ENCODE data around the gene PPIP5K1. TPM values are rescaled to one million over a fixed set of nuclear protein-coding genes. Genes with fewer than 3 reads are reported as not detected.

PPIP5K1 gene
- total and polyA plus RNA-seq, 9 of the 15 experiments (the other 6 are each of a cell fraction or from before 2014, with no cell fraction given), result 2.5 to 74.6 (median 35.1) TPM

- TF ChIP-seq, protein P1, sequence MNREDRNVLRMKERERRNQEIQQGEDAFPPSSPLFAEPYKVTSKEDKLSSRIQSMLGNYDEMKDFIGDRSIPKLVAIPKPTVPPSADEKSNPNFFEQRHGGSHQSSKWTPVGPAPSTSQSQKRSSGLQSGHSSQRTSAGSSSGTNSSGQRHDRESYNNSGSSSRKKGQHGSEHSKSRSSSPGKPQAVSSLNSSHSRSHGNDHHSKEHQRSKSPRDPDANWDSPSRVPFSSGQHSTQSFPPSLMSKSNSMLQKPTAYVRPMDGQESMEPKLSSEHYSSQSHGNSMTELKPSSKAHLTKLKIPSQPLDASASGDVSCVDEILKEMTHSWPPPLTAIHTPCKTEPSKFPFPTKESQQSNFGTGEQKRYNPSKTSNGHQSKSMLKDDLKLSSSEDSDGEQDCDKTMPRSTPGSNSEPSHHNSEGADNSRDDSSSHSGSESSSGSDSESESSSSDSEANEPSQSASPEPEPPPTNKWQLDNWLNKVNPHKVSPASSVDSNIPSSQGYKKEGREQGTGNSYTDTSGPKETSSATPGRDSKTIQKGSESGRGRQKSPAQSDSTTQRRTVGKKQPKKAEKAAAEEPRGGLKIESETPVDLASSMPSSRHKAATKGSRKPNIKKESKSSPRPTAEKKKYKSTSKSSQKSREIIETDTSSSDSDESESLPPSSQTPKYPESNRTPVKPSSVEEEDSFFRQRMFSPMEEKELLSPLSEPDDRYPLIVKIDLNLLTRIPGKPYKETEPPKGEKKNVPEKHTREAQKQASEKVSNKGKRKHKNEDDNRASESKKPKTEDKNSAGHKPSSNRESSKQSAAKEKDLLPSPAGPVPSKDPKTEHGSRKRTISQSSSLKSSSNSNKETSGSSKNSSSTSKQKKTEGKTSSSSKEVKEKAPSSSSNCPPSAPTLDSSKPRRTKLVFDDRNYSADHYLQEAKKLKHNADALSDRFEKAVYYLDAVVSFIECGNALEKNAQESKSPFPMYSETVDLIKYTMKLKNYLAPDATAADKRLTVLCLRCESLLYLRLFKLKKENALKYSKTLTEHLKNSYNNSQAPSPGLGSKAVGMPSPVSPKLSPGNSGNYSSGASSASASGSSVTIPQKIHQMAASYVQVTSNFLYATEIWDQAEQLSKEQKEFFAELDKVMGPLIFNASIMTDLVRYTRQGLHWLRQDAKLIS (CRISPR knock-in tag; IDR thresholded peaks at IDR 0.05), result no peak
- TF ChIP-seq ZNF197 (CRISPR knock-in tag; IDR thresholded peaks at IDR 0.05; ENCODE audit: low read depth), result no peak
- no peak for TF ChIP-seq ZNF830 (CRISPR knock-in tag; IDR thresholded peaks at IDR 0.05)
- TF ChIP-seq SMARCE1 (IDR thresholded peaks at IDR 0.05), result no peak
- TF ChIP-seq ZBTB43 (CRISPR knock-in tag; IDR thresholded peaks at IDR 0.05), result no peak
- no peak for TF ChIP-seq RBM39 (optimal IDR thresholded peaks at IDR 0.05; ENCODE audit: low read depth, low read length)
- no peak for TF ChIP-seq THAP7 (CRISPR knock-in tag; IDR thresholded peaks at IDR 0.05)
- TF ChIP-seq GTF2A2 (tag; IDR thresholded peaks at IDR 0.05), result no peak
- TF ChIP-seq MYC (IDR thresholded peaks at IDR 0.05; ENCODE audit: low read depth, low read length), result no peak
- TF ChIP-seq MYC (CRISPR knock-in tag; IDR thresholded peaks at IDR 0.05; ENCODE audit: borderline replicate concordance, low read depth), result no peak
- no peak for TF ChIP-seq NCOA6 (IDR thresholded peaks at IDR 0.05)
- TF ChIP-seq MCM2 (IDR thresholded peaks at IDR 0.05; ENCODE audit: low read depth), result no peak
- peak; percentile 50 for TF ChIP-seq RBBP5 (IDR thresholded peaks at IDR 0.05; ENCODE audit: borderline replicate concordance, insufficient read depth, low read length, poor library complexity, severe bottlenecking)
- no peak for TF ChIP-seq SMARCA5 (IDR thresholded peaks at IDR 0.05)
- TF ChIP-seq ZZZ3 (IDR thresholded peaks at IDR 0.05), result no peak
- no peak for TF ChIP-seq STAG1 (CRISPR knock-in tag; IDR thresholded peaks at IDR 0.05; ENCODE audit: borderline replicate concordance)
- no peak for TF ChIP-seq PML (IDR thresholded peaks at IDR 0.05; ENCODE audit: low read length)
- TF ChIP-seq DEAF1 (CRISPR knock-in tag; IDR thresholded peaks at IDR 0.05), result no peak
- TF ChIP-seq ZFX (CRISPR knock-in tag; IDR thresholded peaks at IDR 0.05), result no peak
- TF ChIP-seq ZBTB8A (IDR thresholded peaks at IDR 0.05; ENCODE audit: partially characterized antibody), result no peak
- peak; percentile 41; the same call in 1 of the 2 replicates for TF ChIP-seq HDAC2 (IDR thresholded peaks at IDR 0.05)
- TF ChIP-seq LCOR (CRISPR knock-in tag; IDR thresholded peaks at IDR 0.05), result no peak
Observed at GRCh38 chr15:43511012-43511885, 78.8 kb downstream of the PPIP5K1 start (continued).

All from K562 (cell line).